Left renal pelvis (tissue), 4 donors: ENCODE results near the gene XIAP. TPM values are rescaled to one million over a fixed set of nuclear protein-coding genes. Genes with fewer than 3 reads are reported as not detected.
"Not testable (repeated sequence)": the region's sequence is repeated elsewhere in the genome, so short reads cannot be mapped to it uniquely, and the experiment has no call there.

ENCODE experiments used
- DNase-seq, 4 donors: peaks; one replicate each; pipeline ENCODE4 v3.0.0-alpha.2; 2013; ENCODE audit warnings: low read depth in 4 of 4, low spot score in 3 of 4
- polyA plus RNA-seq, 4 donors: library from polyadenylated mRNA; unstranded; fragments of 120-200 nt; gene quantifications; one replicate each; pipeline ENCODE4 v1.2.1, GENCODE V29; 2013; ENCODE audit not compliant: insufficient read length in 4 of 4

The XIAP gene
- polyA plus RNA-seq, 4 donors: 35.2 to 46.2 (median 41.0) TPM

DNA sequence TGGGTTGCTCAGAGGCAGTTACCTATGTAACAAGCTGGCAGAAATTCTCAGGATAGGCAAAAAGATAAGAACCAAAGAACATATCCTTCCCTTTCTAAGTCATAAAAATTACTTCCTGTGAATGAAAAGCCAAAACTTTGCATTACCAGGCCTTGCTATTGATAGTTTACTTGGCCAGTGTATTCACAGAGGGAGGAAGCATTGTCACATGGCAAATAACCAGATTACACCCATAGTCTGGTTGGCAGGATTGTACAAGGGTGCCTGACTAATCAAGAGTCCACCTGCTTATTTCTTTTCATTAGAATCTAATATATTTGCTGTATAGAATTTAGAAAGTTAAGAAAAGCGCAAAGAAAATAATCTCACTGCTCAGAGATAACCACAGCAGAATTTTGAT, 14.1 kb downstream of the XIAP start:
- DNase-seq: no peak

- no peak for DNase-seq
These were observed 16.3 kb downstream of the XIAP start for GRCh38 chrX:123876177-123876576.

DNA sequence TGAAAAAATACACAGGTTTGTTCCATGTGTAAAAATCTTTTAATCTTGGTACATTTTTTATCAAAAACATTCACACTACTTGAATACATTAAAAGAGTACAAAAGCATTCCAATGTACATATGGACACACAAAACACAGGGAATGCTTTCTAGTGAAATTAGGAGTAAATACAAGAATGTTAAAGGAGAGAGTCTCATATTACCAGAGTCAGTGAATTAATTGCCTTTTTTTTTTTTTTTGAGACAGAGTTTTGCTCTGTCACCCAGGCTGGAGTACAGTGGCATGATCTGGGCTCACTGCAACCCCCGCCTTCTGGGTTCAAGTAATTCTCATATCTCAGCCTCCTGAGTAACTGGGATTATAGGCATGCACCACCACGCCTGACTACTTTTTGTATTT, 17.0 kb downstream of the XIAP start:
- no peak for DNase-seq

DNA sequence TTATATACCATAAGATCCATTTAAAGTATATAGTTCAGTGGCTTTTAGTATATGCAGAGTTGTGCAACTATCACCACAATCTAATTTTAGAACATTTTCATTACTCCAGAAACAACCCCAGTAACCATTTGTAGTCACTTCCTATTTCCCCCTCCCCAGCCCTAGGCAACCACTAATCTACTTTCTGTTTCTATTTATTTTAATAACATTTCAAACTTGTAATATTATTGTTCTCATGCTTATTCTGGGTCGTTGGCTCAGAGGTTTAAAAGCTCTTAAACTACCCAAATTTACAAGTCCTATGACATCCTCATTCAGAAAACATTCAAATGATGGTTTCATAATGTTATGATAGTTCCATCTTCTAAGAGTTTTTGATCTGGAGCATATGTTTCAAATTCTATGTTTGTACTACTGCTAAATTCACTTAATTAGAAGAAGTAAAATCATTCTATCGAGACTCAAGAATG, 18.4 kb downstream of the XIAP start:
- DNase-seq: no peak

DNA sequence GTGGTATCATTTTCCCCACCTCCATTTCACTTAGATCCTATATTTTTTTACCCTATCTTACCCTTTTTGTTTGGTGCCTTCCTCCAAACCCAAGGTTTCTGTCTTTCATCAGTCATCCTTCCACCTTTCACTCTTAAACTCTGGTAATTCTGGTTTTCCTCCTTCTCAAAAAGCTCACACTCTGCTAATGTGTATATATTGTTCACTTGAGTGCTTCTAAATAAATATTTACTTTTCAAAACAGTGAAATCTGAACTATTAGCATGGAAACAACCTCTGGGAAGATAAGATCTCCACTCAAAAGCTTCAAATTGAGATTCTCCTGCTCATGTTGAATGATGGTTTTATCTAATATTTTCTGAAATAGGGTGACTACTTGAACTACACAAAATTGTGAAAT, 21.5 kb downstream of the XIAP start:
- no peak for DNase-seq

- no peak for DNase-seq
These were observed 22.5 kb downstream of the XIAP start for GRCh38 chrX:123882391-123882790.

GRCh38 chrX:123884809-123885408, 25.1 kb downstream of the XIAP start:
- DNase-seq: no peak

DNA sequence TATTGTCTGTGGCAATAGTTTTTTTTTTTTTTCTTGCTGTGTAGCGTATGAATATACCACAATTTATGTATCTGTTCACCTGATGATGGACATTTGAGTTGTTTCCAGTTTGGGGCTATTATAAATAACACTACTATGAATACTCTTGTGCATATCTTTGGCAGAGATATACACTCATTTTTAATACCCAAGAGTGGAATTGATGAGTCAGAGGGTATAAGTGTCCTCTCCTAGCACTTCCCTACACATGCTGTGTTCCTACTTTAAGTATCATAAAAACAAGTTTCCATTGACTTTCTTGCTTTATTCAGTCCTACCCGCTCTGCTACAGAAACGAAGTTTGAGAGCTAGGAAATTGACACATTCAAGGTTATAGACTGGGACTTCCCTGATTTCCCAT, 39.8 kb downstream of the XIAP start:
- no peak for DNase-seq

- not testable (repeated sequence) for DNase-seq
These were observed 43.4 kb downstream of the XIAP start for GRCh38 chrX:123903261-123903660.

DNA sequence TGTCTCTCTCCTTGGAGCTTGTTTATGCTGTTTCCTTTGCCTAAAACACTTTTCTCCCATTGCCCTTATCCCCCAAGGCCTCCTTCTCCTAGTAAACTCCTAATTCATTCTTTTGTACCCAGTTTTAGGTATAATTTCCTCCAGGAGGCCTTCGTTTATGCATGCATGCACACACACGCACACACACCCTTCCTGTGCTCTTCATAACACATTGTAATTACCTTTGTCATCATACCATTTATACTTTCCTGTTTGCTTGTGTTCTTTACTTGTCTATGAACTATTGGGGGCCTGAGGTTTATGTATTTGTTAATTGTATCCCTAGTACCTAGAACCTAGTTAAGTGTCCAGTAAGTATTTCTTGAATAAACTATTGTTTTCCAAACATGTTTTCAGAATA, 45.5 kb downstream of the XIAP start:
- DNase-seq: no peak

- DNase-seq: no peak
These were observed 46.9 kb downstream of the XIAP start for GRCh38 chrX:123906557-123907316.

DNA sequence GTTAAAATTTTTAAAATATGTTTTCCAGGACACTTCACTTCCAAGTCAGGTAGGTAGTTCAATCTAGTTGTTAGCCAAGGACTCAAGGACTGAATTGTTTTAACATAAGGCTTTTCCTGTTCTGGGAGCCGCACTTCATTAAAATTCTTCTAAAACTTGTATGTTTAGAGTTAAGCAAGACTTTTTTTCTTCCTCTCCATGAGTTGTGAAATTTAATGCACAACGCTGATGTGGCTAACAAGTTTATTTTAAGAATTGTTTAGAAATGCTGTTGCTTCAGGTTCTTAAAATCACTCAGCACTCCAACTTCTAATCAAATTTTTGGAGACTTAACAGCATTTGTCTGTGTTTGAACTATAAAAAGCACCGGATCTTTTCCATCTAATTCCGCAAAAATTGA, 49.7 kb downstream of the XIAP start:
- no peak for DNase-seq

GRCh38 chrX:123917069-123917468, 57.2 kb downstream of the XIAP start:
- no peak for DNase-seq

- no peak for DNase-seq
These were observed 58.4 kb downstream of the XIAP start for GRCh38 chrX:123918106-123918721.

- no peak for DNase-seq
These were observed 60.4 kb downstream of the XIAP start for GRCh38 chrX:123920105-123920785.

DNA sequence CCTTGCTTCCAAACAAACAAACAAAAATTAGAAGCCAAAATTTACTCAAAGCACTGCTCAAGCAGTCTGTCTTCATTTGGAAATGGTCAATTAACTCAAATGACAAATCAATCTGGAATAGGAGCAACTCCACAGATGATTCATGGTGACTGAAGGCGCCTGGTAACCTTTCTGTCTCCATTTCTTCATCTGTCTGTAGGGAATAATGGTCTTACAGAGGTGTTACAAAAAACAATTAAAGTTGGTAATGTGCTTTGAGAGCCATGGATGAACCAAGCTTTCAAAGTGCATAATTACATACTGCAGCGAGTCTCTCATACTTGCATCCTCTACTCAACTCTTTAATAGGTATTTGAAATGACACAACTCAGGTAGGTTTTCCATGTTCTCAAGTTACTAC, 63.4 kb downstream of the XIAP start:
- DNase-seq: no peak

- peak in 1 of 4 donors; percentile 14 for DNase-seq
These were observed 64.3 kb downstream of the XIAP start for GRCh38 chrX:123924186-123924585.

- no peak for DNase-seq
These were observed 68.0 kb downstream of the XIAP start for GRCh38 chrX:123927845-123928244.

DNA sequence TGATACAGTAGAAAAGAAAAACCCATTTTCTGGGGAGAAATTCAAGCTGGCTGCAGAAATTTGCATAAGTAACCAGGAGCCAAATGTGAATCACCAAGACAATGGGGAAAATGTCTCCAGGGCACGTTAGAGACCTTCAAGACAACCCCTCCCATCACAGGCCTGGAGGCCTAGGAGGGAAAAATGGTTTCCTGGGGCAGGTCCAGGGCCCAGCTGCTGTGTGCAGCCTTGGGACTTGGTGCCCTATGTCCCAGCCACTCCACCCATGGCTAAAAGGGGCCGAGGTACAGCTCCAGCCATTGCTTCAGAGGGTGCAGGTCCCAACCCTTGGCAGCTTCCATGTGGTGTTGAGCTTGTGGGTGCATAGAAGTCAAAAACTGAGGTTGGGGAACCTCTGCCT, 72.2 kb downstream of the XIAP start:
- not testable (repeated sequence) for DNase-seq

DNA sequence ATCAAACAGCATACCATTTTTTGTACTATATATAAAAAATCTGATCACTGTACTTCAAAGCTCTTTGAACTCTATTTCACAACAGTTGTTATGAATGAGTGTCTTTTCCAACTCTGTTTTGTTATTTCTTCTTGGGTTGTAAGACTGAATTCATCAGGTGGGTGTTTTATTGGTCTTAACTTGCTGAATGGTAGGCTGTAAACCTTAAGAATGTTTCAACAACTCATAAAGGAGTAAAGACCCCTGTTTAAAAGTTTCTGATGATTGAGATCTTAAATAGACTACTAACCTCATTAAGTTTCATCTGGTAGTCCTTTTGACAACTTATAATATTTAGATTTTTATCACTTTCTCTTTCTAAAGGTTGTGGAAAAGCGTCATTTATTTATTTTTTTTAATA, 83.2 kb downstream of the XIAP start:
- DNase-seq: no peak

DNA sequence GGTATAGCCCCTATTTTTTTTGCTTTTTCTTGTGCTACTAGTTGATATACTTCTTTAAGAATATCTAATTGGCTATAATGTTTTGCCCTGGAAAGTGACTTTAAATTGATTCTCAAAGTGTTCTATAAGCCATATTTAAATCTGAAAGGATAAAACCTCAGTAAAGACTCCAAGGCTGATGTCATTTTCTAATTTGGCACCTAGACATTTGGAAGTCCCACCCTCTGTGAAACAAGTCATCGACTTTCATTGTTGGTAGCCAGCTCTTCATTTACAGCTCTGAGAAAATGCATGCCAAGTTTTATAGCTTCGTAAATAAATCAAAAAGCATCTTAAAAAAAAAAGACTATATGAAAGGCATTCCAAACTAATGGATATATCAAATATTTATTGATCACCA, 83.6 kb downstream of the XIAP start:
- no peak for DNase-seq
